ENCODE measurements around the gene CDK13.

The CDK13 gene

DNA sequence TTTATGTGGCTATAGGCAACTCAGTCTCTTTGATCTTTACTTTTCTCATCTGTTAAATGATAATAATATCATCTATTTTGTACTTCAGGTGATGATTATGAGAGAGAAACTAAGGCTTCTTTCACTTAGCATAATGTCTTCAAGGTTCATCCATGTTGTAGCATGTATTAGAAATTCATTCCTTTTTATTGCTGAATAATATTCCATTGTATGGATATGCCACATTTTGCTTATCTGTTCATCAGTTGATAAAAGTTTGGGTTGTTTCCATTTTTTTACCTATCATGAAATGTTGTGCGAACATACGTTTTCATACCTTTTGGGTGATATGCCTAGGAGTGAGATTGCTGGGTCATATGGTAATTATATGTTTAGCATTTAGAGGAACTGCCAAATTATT is 7.2 kb upstream of the CDK13 start:
- TF ChIP-seq EZH2 (optimal IDR thresholded peaks at IDR 0.05; ENCODE audit: low read depth, low read length) (no peak), EZH2phosphoT487 (IDR thresholded peaks at IDR 0.05; ENCODE audit: low read length) (no peak)
- TF ChIP-seq, protein P1, sequence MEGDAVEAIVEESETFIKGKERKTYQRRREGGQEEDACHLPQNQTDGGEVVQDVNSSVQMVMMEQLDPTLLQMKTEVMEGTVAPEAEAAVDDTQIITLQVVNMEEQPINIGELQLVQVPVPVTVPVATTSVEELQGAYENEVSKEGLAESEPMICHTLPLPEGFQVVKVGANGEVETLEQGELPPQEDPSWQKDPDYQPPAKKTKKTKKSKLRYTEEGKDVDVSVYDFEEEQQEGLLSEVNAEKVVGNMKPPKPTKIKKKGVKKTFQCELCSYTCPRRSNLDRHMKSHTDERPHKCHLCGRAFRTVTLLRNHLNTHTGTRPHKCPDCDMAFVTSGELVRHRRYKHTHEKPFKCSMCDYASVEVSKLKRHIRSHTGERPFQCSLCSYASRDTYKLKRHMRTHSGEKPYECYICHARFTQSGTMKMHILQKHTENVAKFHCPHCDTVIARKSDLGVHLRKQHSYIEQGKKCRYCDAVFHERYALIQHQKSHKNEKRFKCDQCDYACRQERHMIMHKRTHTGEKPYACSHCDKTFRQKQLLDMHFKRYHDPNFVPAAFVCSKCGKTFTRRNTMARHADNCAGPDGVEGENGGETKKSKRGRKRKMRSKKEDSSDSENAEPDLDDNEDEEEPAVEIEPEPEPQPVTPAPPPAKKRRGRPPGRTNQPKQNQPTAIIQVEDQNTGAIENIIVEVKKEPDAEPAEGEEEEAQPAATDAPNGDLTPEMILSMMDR (IDR thresholded peaks at IDR 0.05; ENCODE audit: low read length) = no peak
- peaks cover under 1% of the 10 kb centered on the region; the same call in 1 of the 2 replicates for H3F3A ChIP-seq (ENCODE audit: insufficient read depth, low read length)
- H3K36me3 ChIP-seq (replicated peaks; ENCODE audit: insufficient read depth, low read length) = no peaks in the 10 kb centered on the region
- no peaks in the 10 kb centered on the region for H4K20me1 ChIP-seq (ENCODE audit: insufficient read depth, low read length)
- no peak overlapping the region for H3K9ac ChIP-seq (ENCODE audit: low read length)
- no peaks in the 10 kb centered on the region for H3K9me3 ChIP-seq (replicated peaks; ENCODE audit: insufficient read depth, low read length)
- no peak overlapping the region for H3K4me2 ChIP-seq (ENCODE audit: low read depth, low read length)
- H3K27me3 ChIP-seq (replicated peaks; ENCODE audit: insufficient read depth, low read length) = no peaks in the 10 kb centered on the region
- no peak overlapping the region for H2AFZ ChIP-seq (ENCODE audit: low read length)
- no peaks in the 10 kb centered on the region for H3K79me2 ChIP-seq (ENCODE audit: low read length)
- H3K27ac ChIP-seq (ENCODE audit: low read length) = no peak overlapping the region
- DNase-seq = no peak
- peaks cover 3% of the 10 kb centered on the region for H3K4me1 ChIP-seq (ENCODE audit: low read length)
- H3K4me3 ChIP-seq (ENCODE audit: low read length) = no peak overlapping the region
- H3K9me2 ChIP-seq (replicated peaks; ENCODE audit: insufficient read depth, low read length) = no peaks in the 10 kb centered on the region

DNA sequence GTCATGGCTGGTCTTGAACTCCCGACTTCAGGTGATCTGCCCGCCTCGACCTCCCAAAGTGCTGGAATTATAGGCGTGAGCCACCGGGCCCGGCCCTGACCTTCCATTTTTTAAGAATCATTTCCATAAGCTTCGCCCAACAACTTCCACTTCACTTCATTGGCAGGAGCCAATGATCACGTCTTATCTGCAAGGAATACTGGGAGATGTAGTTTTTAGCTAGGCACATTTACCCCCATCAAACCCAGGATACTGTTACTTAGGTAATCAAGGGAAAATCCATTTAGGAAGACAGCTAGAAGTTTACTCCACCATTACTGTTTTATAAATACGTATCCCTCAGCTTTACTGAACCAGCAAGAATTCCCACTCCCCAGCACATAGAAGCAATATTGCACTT is 3.4 kb upstream of the CDK13 start:
- Histone ChIP-seq H4K20me1 (ENCODE audit: insufficient read depth, low read length) (no peaks in the 10 kb centered on the region), H2AFZ (ENCODE audit: low read length) (no peak overlapping the region), H3K9ac (ENCODE audit: low read length) (no peak overlapping the region), H3F3A (ENCODE audit: insufficient read depth, low read length) (peaks cover 28% of the 10 kb centered on the region), H3K27me3 (replicated peaks; ENCODE audit: insufficient read depth, low read length) (no peaks in the 10 kb centered on the region), H3K9me3 (replicated peaks; ENCODE audit: insufficient read depth, low read length) (no peaks in the 10 kb centered on the region), H3K4me1 (ENCODE audit: low read length) (peaks cover 9% of the 10 kb centered on the region), H3K79me2 (ENCODE audit: low read length) (peaks cover 13% of the 10 kb centered on the region), H3K4me3 (ENCODE audit: low read length) (no peak overlapping the region), H3K27ac (ENCODE audit: low read length) (no peak overlapping the region), H3K4me2 (ENCODE audit: low read depth, low read length) (no peak overlapping the region), H3K36me3 (replicated peaks; ENCODE audit: insufficient read depth, low read length) (no peaks in the 10 kb centered on the region), H3K9me2 (replicated peaks; ENCODE audit: insufficient read depth, low read length) (no peaks in the 10 kb centered on the region)
- TF ChIP-seq EZH2phosphoT487 (IDR thresholded peaks at IDR 0.05; ENCODE audit: low read length) = no peak
- no peak for TF ChIP-seq EZH2 (optimal IDR thresholded peaks at IDR 0.05; ENCODE audit: low read depth, low read length)
- TF ChIP-seq, protein P1 (IDR thresholded peaks at IDR 0.05; ENCODE audit: low read length) = no peak
- DNase-seq = peak; percentile 7

DNA sequence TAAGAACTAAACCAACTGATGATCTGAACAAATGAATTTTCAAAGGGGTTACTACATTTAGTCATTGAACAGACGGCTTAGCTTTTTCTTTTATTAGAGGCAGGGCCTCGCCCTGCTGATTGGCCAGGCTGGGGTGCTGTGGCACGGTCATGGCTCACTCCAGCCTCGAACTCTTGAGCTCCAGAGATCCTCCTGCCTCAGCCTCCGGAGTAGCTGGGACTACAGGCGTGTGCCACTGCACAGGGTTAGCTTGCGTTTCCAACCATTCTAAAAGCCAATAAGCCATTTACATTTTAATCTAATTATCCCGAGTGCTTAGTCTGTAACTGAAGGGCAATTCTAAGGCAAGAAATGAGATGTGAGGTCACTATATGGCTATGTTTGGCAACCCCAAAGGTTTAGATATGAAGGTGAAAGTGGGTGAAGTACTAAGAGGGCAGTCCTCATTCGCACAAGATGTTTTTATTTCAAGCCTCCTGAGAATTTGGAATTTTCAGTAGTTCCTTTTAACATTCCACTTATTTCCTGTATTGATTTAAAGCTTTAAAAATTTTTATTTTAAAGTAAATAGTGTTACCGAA is 1.6 kb upstream of the CDK13 start:
- peak overlapping the region; percentile 98 for H3K9ac ChIP-seq (ENCODE audit: low read length)
- peak; percentile 32 for DNase-seq
- H3K4me3 ChIP-seq (ENCODE audit: low read length) = peak overlapping the region; percentile 86
- peaks cover 10% of the 10 kb centered on the region; the same call in 1 of the 2 replicates for H4K20me1 ChIP-seq (ENCODE audit: insufficient read depth, low read length)
- peaks cover 31% of the 10 kb centered on the region for H3K79me2 ChIP-seq (ENCODE audit: low read length)
- H3K36me3 ChIP-seq (replicated peaks; ENCODE audit: insufficient read depth, low read length) = no peaks in the 10 kb centered on the region
- no peaks in the 10 kb centered on the region for H3K9me2 ChIP-seq (replicated peaks; ENCODE audit: insufficient read depth, low read length)
- TF ChIP-seq EZH2 (optimal IDR thresholded peaks at IDR 0.05; ENCODE audit: low read depth, low read length) (no peak), EZH2phosphoT487 (IDR thresholded peaks at IDR 0.05; ENCODE audit: low read length) (no peak)
- TF ChIP-seq, protein P1 (IDR thresholded peaks at IDR 0.05; ENCODE audit: low read length) = no peak
- no peaks in the 10 kb centered on the region for H3K9me3 ChIP-seq (replicated peaks; ENCODE audit: insufficient read depth, low read length)
- peaks cover 33% of the 10 kb centered on the region for H3F3A ChIP-seq (ENCODE audit: insufficient read depth, low read length)
- H3K27ac ChIP-seq (ENCODE audit: low read length) = peak overlapping the region; percentile 99
- peak overlapping the region; percentile 87 for H3K4me2 ChIP-seq (ENCODE audit: low read depth, low read length)
- peak overlapping the region; percentile 94 for H2AFZ ChIP-seq (ENCODE audit: low read length)
- peaks cover 10% of the 10 kb centered on the region for H3K4me1 ChIP-seq (ENCODE audit: low read length)
- H3K27me3 ChIP-seq (replicated peaks; ENCODE audit: insufficient read depth, low read length) = no peaks in the 10 kb centered on the region
